SHP77 (cell line): ENCODE data around the gene KIF2A.

Experiments
- DNase-seq, 2 experiments: peaks; one replicate each; lab custom pipeline; 2025; lab: John Stamatoyannopoulos, UW

KIF2A gene

GRCh38 chr5:62385131-62385530 is 79.1 kb downstream of the KIF2A start:
- no peak for DNase-seq

DNA sequence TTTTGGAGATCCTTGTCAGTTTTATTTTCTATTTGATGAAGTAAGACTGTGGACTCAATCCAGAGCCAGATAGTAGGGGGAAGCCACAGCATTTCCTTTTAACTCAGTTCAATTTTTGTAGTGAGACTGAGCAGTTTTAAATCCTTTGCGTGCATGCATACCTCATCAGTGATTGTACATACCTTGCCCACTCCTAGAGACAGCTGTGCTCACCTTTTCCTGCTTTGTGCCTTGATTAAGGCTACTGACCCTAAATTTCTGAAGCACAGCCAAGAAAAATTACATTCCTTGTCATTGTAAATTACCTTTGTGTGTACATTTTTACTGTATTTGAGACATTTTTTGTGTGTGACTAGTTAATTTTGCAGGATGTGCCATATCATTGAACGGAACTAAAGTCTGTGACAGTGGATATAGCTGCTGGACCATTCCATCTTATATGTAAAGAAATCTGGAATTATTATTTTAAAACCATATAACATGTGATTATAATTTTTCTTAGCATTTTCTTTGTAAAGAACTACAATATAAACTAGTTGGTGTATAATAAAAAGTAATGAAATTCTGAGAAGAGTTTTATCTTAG is 79.9 kb downstream of the KIF2A start:
- no peak for DNase-seq

DNA sequence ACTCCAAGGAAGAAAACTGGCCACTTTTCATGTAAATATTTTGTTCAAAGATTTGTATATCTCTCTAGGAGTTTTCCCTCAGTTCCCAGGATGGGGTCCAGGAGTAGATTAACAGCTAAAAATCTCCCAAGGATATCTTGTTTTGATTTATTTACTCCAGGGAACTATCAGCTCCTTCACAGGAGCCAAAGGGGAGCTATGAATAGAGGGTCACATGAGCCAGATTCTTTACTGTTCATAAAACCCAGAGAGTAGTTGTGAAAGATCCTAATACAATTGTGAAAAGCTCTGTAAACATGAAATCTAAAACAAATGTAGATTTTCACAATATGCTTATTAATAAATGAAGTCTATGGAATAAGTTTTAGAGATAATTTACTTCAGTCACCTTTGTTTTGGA is 80.8 kb downstream of the KIF2A start:
- no peak for DNase-seq

DNA sequence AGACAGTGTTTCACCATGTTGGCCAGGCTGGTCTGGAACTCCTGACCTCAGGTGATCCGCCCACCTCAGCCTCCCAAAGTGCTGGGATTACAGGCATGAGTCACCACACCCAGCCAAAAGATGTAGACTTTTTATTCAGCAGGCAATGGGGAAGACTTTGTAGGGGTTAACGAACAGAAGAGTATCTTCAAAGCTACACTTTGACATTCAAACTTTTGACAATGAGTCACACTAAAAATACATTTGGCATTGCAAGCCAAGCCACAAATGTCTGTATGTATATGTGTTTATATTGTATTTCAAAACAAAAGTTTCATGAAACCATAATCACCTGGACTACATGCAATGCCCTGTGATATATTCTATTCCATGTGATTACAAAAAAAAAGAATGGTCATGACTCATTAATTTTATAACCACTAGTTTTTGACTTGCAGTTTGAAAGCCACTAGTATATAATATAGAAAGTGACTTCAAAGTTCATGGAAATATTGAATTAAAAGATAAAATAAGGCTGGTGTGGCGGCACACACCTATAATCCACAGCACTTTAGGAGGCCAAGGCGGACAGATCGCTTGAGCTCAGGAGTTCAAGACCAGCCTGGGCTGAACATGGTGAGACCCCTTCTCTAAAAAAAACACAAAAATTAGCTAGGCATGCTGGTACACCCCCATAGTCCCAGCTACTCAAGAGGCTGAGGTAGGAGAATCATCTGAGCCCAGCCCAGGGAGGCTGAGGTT is 89.4 kb downstream of the KIF2A start:
- DNase-seq, result no peak

DNA sequence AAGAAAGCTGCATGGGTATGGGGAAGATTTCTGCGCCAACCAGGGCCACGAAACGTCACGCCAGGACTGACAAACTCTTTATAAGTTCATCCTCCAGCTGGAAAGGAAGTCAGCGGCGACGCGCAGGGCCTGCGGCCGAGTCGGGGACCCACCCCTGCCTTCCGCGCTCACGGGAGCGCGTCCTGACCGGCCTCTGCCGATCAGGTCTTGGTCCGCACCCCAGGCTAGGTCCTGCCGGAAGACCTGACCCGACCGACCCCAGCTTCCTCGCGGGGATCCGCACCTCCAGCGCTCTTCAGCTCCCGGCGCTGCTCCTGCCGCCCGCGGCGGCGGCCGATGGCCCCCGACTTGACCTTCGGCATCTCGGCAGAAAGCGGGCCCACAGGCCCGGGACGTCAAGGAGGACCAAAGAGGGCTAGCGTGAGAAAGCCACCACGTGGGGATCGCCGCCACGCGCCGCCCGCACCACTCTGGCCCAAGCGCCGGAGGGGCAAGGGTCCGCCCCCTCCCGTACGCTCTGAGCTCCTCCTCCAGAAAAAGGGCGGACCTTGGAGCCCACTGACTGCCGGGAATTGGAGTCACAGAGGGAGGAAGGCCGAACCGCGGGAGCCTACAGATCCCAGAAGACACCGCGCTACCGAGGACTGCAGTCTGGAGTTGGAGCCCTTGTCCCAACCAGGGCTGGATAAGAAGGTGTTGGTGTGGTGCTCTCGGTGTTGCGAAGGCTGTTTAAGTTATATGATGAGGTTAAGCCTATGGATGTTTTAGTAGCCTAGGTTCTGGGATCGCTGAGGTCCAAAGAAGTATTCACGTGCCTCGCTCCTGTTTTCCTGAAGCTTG is 97.6 kb downstream of the KIF2A start, which contains the start of gene DIMT1:
TSS of gene DIMT1 (minus strand) at position 495 of the 840 bp plus-strand sequence. CDS start at position 362, 133 bp downstream.
- peak; percentile 96 to 97 for DNase-seq

- DNase-seq, result peak; percentile 98
These were observed 106.7 kb downstream of the KIF2A start, which contains the start of gene IPO11 for GRCh38 chr5:62412549-62413329. IPO11 (plus strand) TSS chr5:62412763; CDS start chr5:62437280, 24,517 bp downstream.

DNA sequence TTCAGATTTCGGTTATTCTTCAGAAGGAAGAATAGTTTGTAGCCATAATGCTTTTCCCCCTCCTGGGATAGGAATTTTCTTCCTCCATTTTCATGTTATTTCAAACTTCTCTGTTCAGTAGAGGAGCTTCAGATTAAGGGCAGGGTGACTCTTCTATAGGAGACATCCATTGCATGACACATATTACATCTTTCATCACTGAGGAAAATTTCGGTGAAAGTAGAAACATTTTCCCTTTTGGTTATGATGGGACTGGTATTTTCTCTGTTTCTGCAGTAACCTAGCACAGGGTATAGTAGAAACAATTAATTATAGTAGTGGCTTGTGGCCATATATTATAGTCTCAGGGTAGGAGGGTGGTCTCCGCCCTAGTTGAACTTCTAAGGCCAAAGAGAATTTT is 107.7 kb downstream of the KIF2A start:
- DNase-seq, result no peak

DNA sequence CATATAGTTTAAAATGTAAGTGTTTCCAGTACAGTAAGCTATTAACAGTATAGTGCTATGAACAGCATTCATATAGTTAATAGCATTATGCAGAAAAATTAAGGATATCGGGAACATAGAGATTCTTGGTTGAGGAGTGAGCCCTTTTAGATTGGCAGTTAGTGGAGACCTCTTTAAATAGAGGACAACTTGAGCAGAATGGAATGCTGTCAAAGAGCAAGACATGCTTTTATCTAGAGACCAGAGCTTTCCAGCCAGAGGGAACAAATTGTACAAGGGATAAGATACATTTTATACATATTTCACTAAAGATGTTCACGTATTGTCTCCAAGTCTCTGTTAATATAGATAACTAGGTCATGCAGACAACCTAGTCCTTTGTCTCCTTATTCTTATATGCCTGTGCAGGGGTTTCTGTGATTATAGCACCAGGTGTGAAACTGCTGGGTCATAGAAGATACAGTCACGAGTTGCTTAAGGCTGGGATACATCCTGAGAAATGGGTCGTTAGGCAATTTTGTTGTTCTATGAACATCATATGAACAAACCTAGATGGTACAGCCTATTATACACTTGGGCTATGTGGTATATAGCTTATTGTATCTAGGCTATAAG is 112.6 kb downstream of the KIF2A start:
- DNase-seq, result no peak

DNA sequence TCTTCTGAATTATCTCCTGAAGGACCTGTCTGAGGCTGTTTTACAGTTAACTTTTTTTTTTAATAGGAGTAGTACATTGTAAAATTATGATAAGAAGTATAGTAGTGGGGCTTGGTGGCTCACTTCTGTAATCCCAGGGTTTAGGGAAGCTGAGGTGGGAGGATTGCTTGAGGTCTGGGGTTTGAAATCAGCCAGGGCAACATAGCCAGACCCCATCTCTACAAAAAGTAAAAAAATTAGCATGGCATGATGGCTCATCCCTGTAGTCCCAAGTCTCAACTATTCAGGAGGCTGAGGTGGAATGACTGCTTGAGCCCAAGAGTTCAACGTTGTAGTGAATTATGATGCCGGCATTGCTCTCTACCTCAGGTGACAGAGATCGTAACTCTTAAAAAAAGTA is 113.6 kb downstream of the KIF2A start:
- DNase-seq, result no peak

GRCh38 chr5:62421414-62421813 is 115.4 kb downstream of the KIF2A start:
- no peak for DNase-seq

- DNase-seq, result no peak
These were observed 118.8 kb downstream of the KIF2A start for GRCh38 chr5:62424763-62425162.

- DNase-seq, result no peak
These were observed 126.0 kb downstream of the KIF2A start for GRCh38 chr5:62431735-62432620.

DNA sequence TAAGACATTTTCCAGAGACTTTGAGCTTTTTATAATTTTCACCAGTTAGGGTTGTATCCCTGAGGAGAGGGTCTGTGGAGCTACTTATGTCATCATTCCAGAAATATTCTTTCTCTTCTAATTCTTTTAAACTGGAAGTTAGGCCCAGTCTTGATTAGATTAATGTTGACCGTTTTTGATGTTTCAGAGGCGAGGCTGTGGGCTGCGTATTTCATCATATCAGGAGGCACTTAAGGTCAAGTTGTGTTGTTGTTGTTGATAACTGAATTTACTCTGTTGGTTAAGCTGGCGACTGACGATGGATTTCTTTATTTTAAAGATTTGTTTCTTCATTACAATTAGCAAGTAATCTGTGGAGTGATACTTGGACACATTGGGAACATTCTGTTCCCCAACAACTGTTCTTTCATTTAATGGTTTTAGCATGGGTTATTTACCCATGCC is 126.6 kb downstream of the KIF2A start:
- no peak for DNase-seq
